ENCODE measurements around the gene CNRIP1. TPM values are rescaled to one million over a fixed set of nuclear protein-coding genes. Genes with fewer than 3 reads are reported as not detected.
"Not testable (repeated sequence)": the region's sequence is repeated elsewhere in the genome, so short reads cannot be mapped to it uniquely, and the experiment has no call there.

CNRIP1 gene
- total RNA-seq, 1 donor from 2014 or later = 43.2 TPM

DNA sequence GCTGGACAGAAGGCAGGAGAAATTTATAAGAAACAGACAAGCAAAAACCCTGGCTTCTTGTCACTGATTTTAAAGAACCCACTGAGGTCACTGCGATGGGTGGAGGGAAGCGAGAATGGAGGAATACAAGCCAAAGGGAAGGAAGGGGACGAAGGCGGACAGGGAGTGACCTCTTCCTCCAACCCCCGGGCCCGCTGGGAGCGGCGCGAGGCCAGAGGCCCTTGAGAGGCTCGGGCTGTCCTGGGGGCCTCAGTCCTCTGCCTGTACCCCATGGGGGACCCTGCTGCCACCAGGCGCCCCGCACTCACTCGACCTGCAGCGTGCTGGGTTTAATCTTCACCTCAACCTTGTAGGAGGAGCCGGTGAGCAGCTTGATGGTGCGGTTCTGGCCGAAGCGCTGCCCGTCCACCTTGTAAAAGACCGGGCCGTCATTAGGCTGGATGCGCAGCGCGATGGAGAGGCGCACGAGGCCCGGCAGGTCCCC, 793 bp downstream of the CNRIP1 start:
- DNase-seq (ENCODE audit: extremely low spot score in 2 of 2) = no peak

DNA sequence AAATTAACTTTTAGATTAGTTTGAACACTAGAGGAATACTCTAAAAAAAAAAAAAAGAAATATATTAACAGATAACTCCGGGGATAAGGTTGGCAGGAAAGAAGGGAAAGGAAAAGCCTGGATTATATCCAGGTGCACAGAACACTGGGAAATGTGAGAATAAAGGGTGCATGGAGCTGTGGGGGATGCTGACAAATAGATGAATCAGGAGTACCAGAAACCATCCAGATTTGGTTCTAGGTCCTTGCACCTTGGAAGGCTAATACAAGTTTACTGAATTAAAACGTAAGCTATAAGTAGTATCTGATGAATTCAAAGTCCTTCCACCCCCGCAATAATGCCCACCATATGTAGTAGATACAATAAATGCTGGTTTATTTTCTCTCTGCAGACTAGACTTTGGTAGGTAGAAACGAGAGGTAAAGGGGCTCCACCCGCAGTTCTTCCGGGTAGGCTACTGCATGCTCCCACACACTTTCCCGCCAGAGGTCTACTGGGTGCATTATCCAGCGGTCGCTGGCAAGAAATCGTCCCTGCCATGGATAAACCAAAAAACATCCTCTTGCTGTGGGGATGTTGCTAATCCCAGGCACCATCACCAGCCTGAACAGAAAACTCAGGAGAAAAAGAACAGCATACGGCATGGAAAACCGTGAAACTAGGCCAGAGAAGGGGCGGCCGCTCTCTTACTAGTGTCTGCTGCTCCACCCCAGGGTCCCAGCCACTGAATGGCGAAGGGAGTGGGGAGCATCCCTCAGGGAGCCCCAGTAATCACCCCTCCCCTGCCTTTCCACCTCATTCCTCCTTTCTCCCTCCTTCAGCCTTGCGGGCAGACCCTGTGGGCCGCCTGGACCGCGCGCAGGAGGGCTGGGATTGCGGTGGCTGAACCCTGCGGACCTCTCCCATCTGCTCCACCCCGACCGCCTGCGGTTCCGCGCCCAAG, 1.5 kb downstream of the CNRIP1 start:
- Histone ChIP-seq H3K27me3 (no peaks in the 10 kb centered on the region), H3K9me3 (no peaks in the 10 kb centered on the region), H3K36me3 (no peaks in the 10 kb centered on the region), H3K27ac (peak overlapping the region; percentile 94), H3K4me3 (peak overlapping the region; percentile 59 to 82), H3K4me1 (peaks cover 26% of the 10 kb centered on the region)
- intact Hi-C loops (cut with DNase I) = no loop called here
- no peak for DNase-seq (ENCODE audit: extremely low spot score in 2 of 2)
- TF ChIP-seq, protein P1, sequence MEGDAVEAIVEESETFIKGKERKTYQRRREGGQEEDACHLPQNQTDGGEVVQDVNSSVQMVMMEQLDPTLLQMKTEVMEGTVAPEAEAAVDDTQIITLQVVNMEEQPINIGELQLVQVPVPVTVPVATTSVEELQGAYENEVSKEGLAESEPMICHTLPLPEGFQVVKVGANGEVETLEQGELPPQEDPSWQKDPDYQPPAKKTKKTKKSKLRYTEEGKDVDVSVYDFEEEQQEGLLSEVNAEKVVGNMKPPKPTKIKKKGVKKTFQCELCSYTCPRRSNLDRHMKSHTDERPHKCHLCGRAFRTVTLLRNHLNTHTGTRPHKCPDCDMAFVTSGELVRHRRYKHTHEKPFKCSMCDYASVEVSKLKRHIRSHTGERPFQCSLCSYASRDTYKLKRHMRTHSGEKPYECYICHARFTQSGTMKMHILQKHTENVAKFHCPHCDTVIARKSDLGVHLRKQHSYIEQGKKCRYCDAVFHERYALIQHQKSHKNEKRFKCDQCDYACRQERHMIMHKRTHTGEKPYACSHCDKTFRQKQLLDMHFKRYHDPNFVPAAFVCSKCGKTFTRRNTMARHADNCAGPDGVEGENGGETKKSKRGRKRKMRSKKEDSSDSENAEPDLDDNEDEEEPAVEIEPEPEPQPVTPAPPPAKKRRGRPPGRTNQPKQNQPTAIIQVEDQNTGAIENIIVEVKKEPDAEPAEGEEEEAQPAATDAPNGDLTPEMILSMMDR (IDR thresholded peaks at IDR 0.05) = no peak
- peak in 1 of 2 donors; percentile 47 for TF ChIP-seq POLR2AphosphoS5 (IDR thresholded peaks at IDR 0.05; ENCODE audit: insufficient read depth in 1 of 2, low read depth in 1 of 2)

More for the DNA sequence above, 793 bp downstream of the CNRIP1 start:
- Histone ChIP-seq H3K9me3 (no peaks in the 10 kb centered on the region), H3K27ac (peak overlapping the region; percentile 94), H3K36me3 (no peaks in the 10 kb centered on the region), H3K4me3 (peak overlapping the region; percentile 59 to 82), H3K27me3 (no peaks in the 10 kb centered on the region), H3K4me1 (peaks cover 26% of the 10 kb centered on the region)
- TF ChIP-seq, protein P1 (IDR thresholded peaks at IDR 0.05) = no peak
- no peak for TF ChIP-seq POLR2AphosphoS5 (IDR thresholded peaks at IDR 0.05; ENCODE audit: insufficient read depth in 1 of 2, low read depth in 1 of 2)
- TF ChIP-seq POLR2A (IDR thresholded peaks at IDR 0.05) = no peak
- intact Hi-C loops (cut with DNase I) = no loop called here

DNA sequence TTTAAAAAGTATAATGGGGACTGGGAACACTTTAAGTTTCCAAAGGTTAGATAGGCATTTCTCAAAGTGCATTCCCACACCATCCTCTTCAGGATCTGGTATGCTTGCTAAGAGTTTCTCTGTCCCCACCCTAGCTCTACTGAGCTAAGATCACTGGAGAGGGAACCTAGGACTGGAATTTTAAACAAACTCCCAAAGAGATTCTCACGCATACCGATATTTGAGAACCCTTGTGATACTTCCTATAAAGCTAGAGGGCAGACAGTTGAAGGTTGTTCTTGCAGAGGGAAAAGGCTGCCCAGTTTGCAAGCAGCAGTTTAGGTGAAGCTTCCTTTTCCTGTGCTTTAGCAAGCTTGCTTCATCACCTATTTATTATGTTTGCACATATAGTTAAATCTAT, 3.6 kb downstream of the CNRIP1 start:
- Histone ChIP-seq H3K36me3 (no peaks in the 10 kb centered on the region), H3K4me3 (no peak overlapping the region), H3K27ac (no peak overlapping the region), H3K9me3 (no peaks in the 10 kb centered on the region), H3K27me3 (no peaks in the 10 kb centered on the region), H3K4me1 (peaks cover 26% of the 10 kb centered on the region)
- intact Hi-C loops (cut with DNase I) = no loop called here
- TF ChIP-seq, protein P1 (IDR thresholded peaks at IDR 0.05) = no peak
- DNase-seq (ENCODE audit: extremely low spot score in 2 of 2) = no peak

DNA sequence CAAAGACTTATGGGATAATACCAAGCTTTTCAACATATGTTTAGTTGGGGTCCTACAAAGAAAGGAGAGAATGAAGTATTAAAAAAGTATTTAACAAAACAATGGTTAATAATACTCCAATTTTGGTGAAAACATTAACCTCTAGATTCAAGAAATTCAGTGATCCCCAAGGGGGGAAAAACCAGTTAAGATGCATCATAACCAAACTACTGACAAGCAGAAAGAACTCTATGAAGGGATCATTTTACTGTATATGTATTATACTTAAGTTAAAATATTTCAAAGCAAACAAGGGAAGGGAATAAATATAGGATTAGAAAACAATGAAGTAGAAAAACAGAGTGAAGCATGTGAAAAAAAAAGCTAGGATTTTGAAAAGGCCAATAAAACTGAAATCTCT, 8.7 kb downstream of the CNRIP1 start:
- H3K27me3 ChIP-seq = no peaks in the 10 kb centered on the region
- peaks cover 14% of the 10 kb centered on the region for H3K4me1 ChIP-seq
- TF ChIP-seq POLR2A (IDR thresholded peaks at IDR 0.05) = no peak
- TF ChIP-seq POLR2AphosphoS5 (IDR thresholded peaks at IDR 0.05; ENCODE audit: insufficient read depth in 1 of 2, low read depth in 1 of 2) = no peak
- TF ChIP-seq, protein P1 (IDR thresholded peaks at IDR 0.05) = no peak
- H3K36me3 ChIP-seq = no peaks in the 10 kb centered on the region
- H3K9me3 ChIP-seq = no peaks in the 10 kb centered on the region
- H3K4me3 ChIP-seq = no peak overlapping the region
- intact Hi-C loops (cut with DNase I) = no loop called here
- no peak for DNase-seq (ENCODE audit: extremely low spot score in 2 of 2)
- no peak overlapping the region for H3K27ac ChIP-seq

DNA sequence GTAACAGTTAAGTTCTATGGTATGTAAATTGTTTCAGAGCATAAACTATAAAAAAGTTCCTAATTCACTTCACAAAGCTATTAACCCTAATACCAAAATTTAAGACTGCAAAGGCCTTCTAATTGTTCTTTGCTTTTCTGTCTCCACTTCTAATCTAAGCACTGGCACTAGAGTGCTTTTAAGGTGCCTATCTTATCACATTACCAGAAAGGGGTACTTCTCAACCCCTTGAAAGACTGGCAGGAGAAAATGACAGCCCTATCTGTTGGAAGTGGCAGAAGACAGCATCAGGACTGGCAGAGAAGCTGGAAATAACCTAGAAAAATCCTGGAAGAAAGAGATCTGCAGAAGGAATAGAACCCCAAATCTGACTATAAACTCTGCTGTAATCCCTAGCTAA, 10.3 kb downstream of the CNRIP1 start:
- no peak for DNase-seq (ENCODE audit: extremely low spot score in 2 of 2)
- Histone ChIP-seq H3K27me3 (no peaks in the 10 kb centered on the region), H3K27ac (peak overlapping the region; percentile 53), H3K4me3 (no peak overlapping the region), H3K9me3 (no peaks in the 10 kb centered on the region), H3K4me1 (peaks cover 14% of the 10 kb centered on the region), H3K36me3 (no peaks in the 10 kb centered on the region)
- intact Hi-C loops (cut with DNase I) = no loop called here
- TF ChIP-seq POLR2A (IDR thresholded peaks at IDR 0.05) (no peak), POLR2AphosphoS5 (IDR thresholded peaks at IDR 0.05; ENCODE audit: insufficient read depth in 1 of 2, low read depth in 1 of 2) (no peak)
- TF ChIP-seq, protein P1 (IDR thresholded peaks at IDR 0.05) = no peak

DNA sequence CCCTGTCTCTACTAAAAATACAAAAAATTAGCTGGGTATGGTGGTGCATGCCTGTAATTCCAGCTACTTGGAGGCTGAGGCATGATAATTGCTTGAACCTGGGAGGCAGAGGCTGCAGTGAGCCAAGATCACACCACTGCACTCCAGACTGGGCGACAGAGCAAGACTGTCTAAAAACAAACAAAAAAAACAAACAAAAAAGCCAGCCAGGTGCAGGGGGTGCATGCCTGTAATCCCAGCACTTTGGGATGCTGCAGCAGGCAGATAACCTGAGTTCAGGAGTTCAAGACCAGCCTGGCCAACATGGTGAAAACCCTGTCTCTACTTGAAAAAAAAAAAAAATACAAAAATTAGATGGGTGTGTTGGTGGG, 15.9 kb downstream of the CNRIP1 start:
- H3K4me3 ChIP-seq; H3K4me1 ChIP-seq; H3K36me3 ChIP-seq; H3K27ac ChIP-seq; H3K9me3 ChIP-seq; H3K27me3 ChIP-seq; intact Hi-C loops (cut with DNase I); DNase-seq (ENCODE audit: extremely low spot score in 2 of 2): not testable (repeated sequence)

Measured in vagina (tissue), 2 donors.